Prostate gland (tissue), 2 donors: ENCODE data around the gene TOMM40L. TPM values are rescaled to one million over a fixed set of nuclear protein-coding genes. Genes with fewer than 3 reads are reported as not detected.
A peak's percentile ranks its signal among the peaks of the same experiment; 100 is the strongest.

Experiments
- DNase-seq: peaks from one replicate; pipeline ENCODE4 v3.0.0-alpha.2; 2019; ENCODE audit warnings: low spot score
- H3K27ac ChIP-seq, 2 donors: fragments of 200-600 bp; sonication (generic); 2 replicates each; pipeline ENCODE4 v1.5.1; 2017 to 2019
- H3K27me3 ChIP-seq: fragments of 200-600 bp; sonication (generic); replicated peaks from 2 replicates; pipeline ENCODE4 v1.5.1; 2019; ENCODE audit not compliant: insufficient read depth
- H3K36me3 ChIP-seq, 2 donors: fragments of 200-600 bp; sonication (generic); 1 replicate in 1 of 2; 2 replicates in 1 of 2; pipeline versions ENCODE4 v1.5.1 to v1.8.1; 2017 to 2019
- H3K4me1 ChIP-seq: fragments of 200-600 bp; sonication (generic); replicated peaks from 2 replicates; pipeline ENCODE4 v1.5.1; 2019
- H3K4me3 ChIP-seq, 2 donors: fragments of 200-600 bp; sonication (generic); 2 replicates each; pipeline ENCODE4 v1.5.1; 2017 to 2019
- H3K9me3 ChIP-seq: fragments of 200-600 bp; sonication (generic); 2 replicates; pipeline ENCODE4 v1.5.1; 2017
- POLR2A ChIP-seq: fragments of 450-650 bp; IDR thresholded peaks from one replicate; pipeline ENCODE4 v1.6.1; 2016; ENCODE audit warnings: antibody characterized with exemption, mild to moderate bottlenecking
- POLR2AphosphoS5 ChIP-seq: sonication (generic); formaldehyde crosslinking; IDR thresholded peaks from one replicate; pipeline ENCODE4 v1.6.1; 2017; ENCODE audit warnings: antibody characterized with exemption
- WGBS: methylation state at CpG from one replicate; pipeline ENCODE4 v1.1.5; 2018; 5-methylcytosine and 5-hydroxymethylcytosine counted together
- intact Hi-C: fragments of 100-400 bp; cut with DNase I; formaldehyde crosslinking; loops from one replicate; pipeline ENCODE4 v1.14.2; 2022
- total RNA-seq, 2 donors: library from RNA; depleted of rRNA; stranded (reverse); fragments of >200 nt; gene quantifications; one replicate each; pipeline ENCODE4 v1.1.0, GENCODE V29; 2016
- TF ChIP-seq, protein P1 (sequence below), 4 experiments: fragments of 200-600 bp in 2 of 4; fragments of 450-650 bp in 2 of 4; sonication (generic) in 2 of 4; IDR thresholded peaks; 1 replicate in 3 of 4; 2 replicates in 1 of 4; pipeline ENCODE4 v1.5.1; 2016 to 2019; ENCODE audit warnings: antibody characterized with exemption in 4 of 4, mild to moderate bottlenecking in 2 of 4, moderate library complexity in 2 of 4

Gene TOMM40L
- total RNA-seq, 2 donors from 2014 or later: 7.5 to 15.6 TPM

DNA sequence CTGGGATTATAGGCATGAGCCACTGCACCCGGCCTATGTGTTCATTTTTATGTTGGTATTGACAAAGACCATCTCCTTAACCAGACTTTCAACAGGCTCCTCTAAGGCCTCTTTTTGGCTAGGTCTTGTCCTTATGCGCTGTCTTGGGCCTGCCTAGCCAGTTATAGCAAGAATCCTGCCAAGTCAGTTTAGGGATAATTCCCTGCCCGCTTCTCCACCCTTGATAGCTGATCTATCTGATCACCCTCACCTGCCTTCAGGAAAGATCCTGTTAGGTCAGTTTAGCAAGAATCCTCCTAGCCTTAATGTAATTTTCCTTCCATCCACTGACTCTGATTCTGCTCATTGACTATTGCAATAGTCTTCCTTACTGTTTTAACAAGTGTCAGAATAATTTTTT lies 46.2 kb upstream of the TOMM40L start:
- DNase-seq: no peak
- no peaks in the 10 kb centered on the region for H3K9me3 ChIP-seq
- no peaks in the 10 kb centered on the region for H3K36me3 ChIP-seq
- no peak overlapping the region for H3K4me3 ChIP-seq
- no peak for TF ChIP-seq POLR2A
- TF ChIP-seq, protein P1, sequence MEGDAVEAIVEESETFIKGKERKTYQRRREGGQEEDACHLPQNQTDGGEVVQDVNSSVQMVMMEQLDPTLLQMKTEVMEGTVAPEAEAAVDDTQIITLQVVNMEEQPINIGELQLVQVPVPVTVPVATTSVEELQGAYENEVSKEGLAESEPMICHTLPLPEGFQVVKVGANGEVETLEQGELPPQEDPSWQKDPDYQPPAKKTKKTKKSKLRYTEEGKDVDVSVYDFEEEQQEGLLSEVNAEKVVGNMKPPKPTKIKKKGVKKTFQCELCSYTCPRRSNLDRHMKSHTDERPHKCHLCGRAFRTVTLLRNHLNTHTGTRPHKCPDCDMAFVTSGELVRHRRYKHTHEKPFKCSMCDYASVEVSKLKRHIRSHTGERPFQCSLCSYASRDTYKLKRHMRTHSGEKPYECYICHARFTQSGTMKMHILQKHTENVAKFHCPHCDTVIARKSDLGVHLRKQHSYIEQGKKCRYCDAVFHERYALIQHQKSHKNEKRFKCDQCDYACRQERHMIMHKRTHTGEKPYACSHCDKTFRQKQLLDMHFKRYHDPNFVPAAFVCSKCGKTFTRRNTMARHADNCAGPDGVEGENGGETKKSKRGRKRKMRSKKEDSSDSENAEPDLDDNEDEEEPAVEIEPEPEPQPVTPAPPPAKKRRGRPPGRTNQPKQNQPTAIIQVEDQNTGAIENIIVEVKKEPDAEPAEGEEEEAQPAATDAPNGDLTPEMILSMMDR (IDR thresholded peaks at IDR 0.05): no peak
- TF ChIP-seq POLR2AphosphoS5: no peak
- WGBS: 65% methylated on average over 3 of the region's 3 CpGs
- no peaks in the 10 kb centered on the region for H3K27me3 ChIP-seq
- intact Hi-C loops: no loop called here
- no peak overlapping the region for H3K27ac ChIP-seq
- no peaks in the 10 kb centered on the region for H3K4me1 ChIP-seq

DNA sequence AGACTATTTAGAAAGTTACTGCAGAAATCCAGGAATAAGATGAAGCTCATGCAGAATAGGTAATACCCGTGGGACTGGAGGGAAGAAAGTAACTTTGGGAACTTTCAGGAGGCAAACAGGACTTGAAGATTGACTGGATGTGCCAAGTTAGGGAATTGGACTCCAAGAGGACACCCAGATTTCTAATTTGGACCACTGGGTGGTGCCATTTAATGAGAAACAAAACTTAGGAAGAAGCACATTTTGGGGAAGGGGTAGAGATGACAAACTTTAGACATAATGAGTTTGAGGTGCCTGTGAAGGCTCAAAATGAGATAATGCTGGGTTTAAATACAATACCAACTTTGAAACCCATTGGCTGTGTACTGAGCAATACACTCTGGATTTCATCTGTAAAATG lies 45.2 kb upstream of the TOMM40L start:
- no peak for DNase-seq
- H3K27me3 ChIP-seq: no peaks in the 10 kb centered on the region
- WGBS: 68% methylated on average over 1 of the region's 1 CpG
- H3K27ac ChIP-seq: no peak overlapping the region
- no peaks in the 10 kb centered on the region for H3K4me1 ChIP-seq
- no peaks in the 10 kb centered on the region for H3K9me3 ChIP-seq
- no peaks in the 10 kb centered on the region for H3K36me3 ChIP-seq
- intact Hi-C loops: no loop called here
- H3K4me3 ChIP-seq: no peak overlapping the region
- TF ChIP-seq, protein P1 (IDR thresholded peaks at IDR 0.05): peak in 1 of 4 experiments; percentile 12
- no peak for TF ChIP-seq POLR2A

DNA sequence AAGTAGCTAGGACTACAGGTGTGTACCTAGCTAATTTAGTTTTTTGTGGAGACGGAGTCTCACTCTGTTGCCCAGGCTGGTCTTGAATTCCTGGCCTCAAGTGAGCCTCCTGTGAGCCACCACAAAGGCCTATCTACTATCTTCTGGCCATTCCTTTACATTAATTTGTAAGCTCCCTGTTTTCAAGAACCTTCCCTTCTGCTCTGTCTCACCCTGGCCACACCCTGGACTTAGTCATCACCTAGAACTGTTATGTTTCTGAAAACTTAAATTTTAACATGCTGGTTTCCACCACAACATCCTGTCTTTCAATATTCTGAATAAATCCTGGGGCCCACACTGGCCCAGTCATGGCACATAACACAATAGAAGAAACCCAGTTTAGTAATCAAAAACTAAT lies 43.6 kb upstream of the TOMM40L start:
- Histone ChIP-seq H3K27me3 (no peaks in the 10 kb centered on the region), H3K36me3 (no peaks in the 10 kb centered on the region), H3K4me1 (no peaks in the 10 kb centered on the region), H3K27ac (no peak overlapping the region), H3K9me3 (no peaks in the 10 kb centered on the region), H3K4me3 (no peak overlapping the region)
- WGBS: 96% methylated on average over 1 of the region's 1 CpG
- no peak for DNase-seq
- TF ChIP-seq POLR2A (no peak), POLR2AphosphoS5 (no peak)
- TF ChIP-seq, protein P1 (IDR thresholded peaks at IDR 0.05): no peak
- intact Hi-C loops: no loop called here

DNA sequence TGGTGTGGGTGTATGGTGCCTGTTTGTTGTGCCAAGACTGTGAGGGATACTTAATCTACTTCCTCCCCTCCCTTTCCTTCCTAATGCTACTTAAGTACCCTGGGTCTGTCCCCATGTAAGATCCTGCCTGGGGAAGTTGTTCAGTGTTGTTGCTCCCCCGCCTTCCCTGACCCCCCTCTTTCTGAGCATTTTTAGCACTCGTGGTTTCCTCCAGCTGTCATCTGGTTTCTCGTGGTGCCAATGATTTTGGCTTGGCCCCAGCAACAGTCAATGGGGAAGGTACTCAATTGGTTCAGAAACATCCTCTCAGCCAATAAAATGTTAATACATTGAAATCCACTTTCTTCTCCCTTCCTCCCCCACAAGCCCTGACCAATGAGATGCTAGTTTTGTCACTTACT lies 40.6 kb upstream of the TOMM40L start:
- DNase-seq: no peak
- H3K27ac ChIP-seq: no peak overlapping the region
- no peaks in the 10 kb centered on the region for H3K4me1 ChIP-seq
- no peaks in the 10 kb centered on the region for H3K36me3 ChIP-seq
- no peaks in the 10 kb centered on the region for H3K9me3 ChIP-seq
- H3K4me3 ChIP-seq: no peak overlapping the region
- 13% methylated on average over 3 of the region's 3 CpGs for WGBS
- no peaks in the 10 kb centered on the region for H3K27me3 ChIP-seq
- TF ChIP-seq POLR2AphosphoS5: peak; percentile 22
- TF ChIP-seq, protein P1 (IDR thresholded peaks at IDR 0.05): no peak
- no peak for TF ChIP-seq POLR2A
- intact Hi-C loops: no loop called here

DNA sequence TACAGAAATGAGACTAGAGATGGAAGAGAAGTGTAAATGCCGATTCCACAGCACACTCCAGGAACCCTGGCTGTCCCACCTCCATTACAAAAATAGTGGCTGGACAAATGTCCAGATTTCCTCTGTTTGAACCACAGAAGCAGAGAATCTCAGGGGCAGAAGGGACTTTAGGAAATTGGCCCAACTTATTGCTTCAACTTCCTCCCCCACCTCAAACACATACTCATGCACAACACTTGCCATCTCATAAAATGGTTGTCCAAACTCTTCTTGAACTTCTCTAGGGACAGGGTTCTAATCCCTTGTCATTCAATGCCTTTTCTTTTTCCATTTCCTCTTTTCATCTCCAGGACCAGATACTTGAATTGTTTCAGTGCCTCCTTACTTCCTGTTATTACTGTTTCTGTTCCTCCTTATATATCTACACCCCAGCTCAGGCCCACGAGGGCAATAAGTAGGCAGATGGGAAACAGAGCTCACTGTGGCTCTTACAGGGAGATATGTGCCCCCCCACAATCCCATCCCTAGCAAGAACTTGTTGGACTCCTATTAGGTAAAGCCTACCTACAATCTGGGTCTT lies 40.0 kb upstream of the TOMM40L start:
- H3K4me3 ChIP-seq: no peak overlapping the region
- WGBS: 61% methylated on average over 2 of the region's 2 CpGs
- no peak for TF ChIP-seq POLR2AphosphoS5
- no peak for TF ChIP-seq POLR2A
- TF ChIP-seq, protein P1 (IDR thresholded peaks at IDR 0.05): no peak
- H3K4me1 ChIP-seq: no peaks in the 10 kb centered on the region
- intact Hi-C loops: no loop called here
- no peak overlapping the region for H3K27ac ChIP-seq
- no peaks in the 10 kb centered on the region for H3K27me3 ChIP-seq
- DNase-seq: no peak
- no peaks in the 10 kb centered on the region for H3K9me3 ChIP-seq
- no peaks in the 10 kb centered on the region for H3K36me3 ChIP-seq
